Endothelial cell of umbilical vein (primary cell): ENCODE measurements around the gene DOK1. TPM values are rescaled to one million over a fixed set of nuclear protein-coding genes. Genes with fewer than 3 reads are reported as not detected.

ENCODE experiments used
- BruUV-seq: library from RNA; stranded (reverse); fragments of 400-500 nt; replicated peaks from 2 replicates; lab custom pipeline; 2021; lab: Mats Ljungman, UMichigan
- CTCF ChIA-PET: fragments of 300-600, 350-600 bp; sonication (Branson Sonifier 250); formaldehyde crosslinking; loops from one replicate; lab custom pipeline; 2021; ENCODE audit warnings: antibody characterized with exemption, inconsistent platforms; lab: Charles Lee
- POLR2A ChIA-PET: fragments of 300-600, 350-600 bp; sonication (Branson Sonifier 250); formaldehyde crosslinking; loops from one replicate; lab custom pipeline; 2021; ENCODE audit warnings: antibody characterized with exemption, inconsistent platforms; lab: Charles Lee
- DNase-seq: peaks from one replicate; pipeline ENCODE4 v3.0.0-alpha.2; 2011; ENCODE audit warnings: low read depth, low spot score
- FAIRE-seq: peaks from 2 replicates; lab custom pipeline; 2011; peaks lifted over from hg19 to GRCh38; lab: Jason Lieb, UNC
- H2AFZ ChIP-seq: 2 replicates; pipeline ENCODE4 v1.6.0; 2012; ENCODE audit warnings: low read depth, low read length, control low read depth, inconsistent platforms
- H3K27ac ChIP-seq: 2 replicates; pipeline ENCODE4 v1.5.1; 2011; ENCODE audit warnings: low read depth, mild to moderate bottlenecking, control low read depth, low read length, moderate library complexity; ENCODE audit not compliant: insufficient read depth
- H3K27me3 ChIP-seq, 2 experiments: 2 replicates each; pipeline versions ENCODE4 v1.6.0 to v1.6.1; 2011; ENCODE audit warnings: low read length in 2 of 2, mixed read lengths in 1 of 2; ENCODE audit not compliant: control insufficient read depth in 2 of 2, insufficient read depth in 2 of 2
- H3K36me3 ChIP-seq, 2 experiments: 2 replicates in 1 of 2; 3 replicates in 1 of 2; pipeline ENCODE4 v1.5.1; 2011; ENCODE audit warnings: low read length in 2 of 2, mild to moderate bottlenecking in 1 of 2, moderate library complexity in 1 of 2; ENCODE audit not compliant: control insufficient read depth in 2 of 2, insufficient read depth in 2 of 2; ENCODE audit errors: extremely low read depth in 1 of 2
- H3K4me1 ChIP-seq: 3 replicates; pipeline ENCODE4 v1.5.1; 2011; ENCODE audit warnings: mild to moderate bottlenecking, low read length; ENCODE audit not compliant: control insufficient read depth, insufficient read depth; ENCODE audit errors: extremely low read depth
- H3K4me2 ChIP-seq: 2 replicates; pipeline ENCODE4 v1.6.1; 2011; ENCODE audit warnings: low read length, control low read depth, mixed read lengths; ENCODE audit not compliant: insufficient read depth
- H3K4me3 ChIP-seq, 3 experiments: fragments of 200-600 bp in 1 of 3; sonication (generic), shearing (Covaris generic) in 1 of 3; replicated peaks in 1 of 3; 2 replicates each; pipeline ENCODE4 v1.5.1; 2011 to 2016; ENCODE audit warnings: control low read depth in 3 of 3, low read length in 3 of 3, mild to moderate bottlenecking in 2 of 3, inconsistent platforms in 1 of 3, low read depth in 1 of 3, moderate library complexity in 1 of 3; ENCODE audit not compliant: insufficient read depth in 1 of 3
- H3K79me2 ChIP-seq: 2 replicates; pipeline ENCODE4 v1.6.0; 2012; ENCODE audit warnings: low read length, inconsistent platforms; ENCODE audit not compliant: control insufficient read depth, insufficient read depth
- H3K9ac ChIP-seq: replicated peaks from 2 replicates; pipeline ENCODE3; 2011; ENCODE audit warnings: low read length, control low read depth; ENCODE audit not compliant: insufficient read depth; ENCODE audit errors: extremely low read depth
- H3K9me1 ChIP-seq: replicated peaks from 3 replicates; pipeline ENCODE4 v1.6.0; 2011; ENCODE audit warnings: mild to moderate bottlenecking, low read length; ENCODE audit not compliant: control insufficient read depth, insufficient read depth; ENCODE audit errors: extremely low read depth
- H3K9me3 ChIP-seq: replicated peaks from 2 replicates; pipeline ENCODE4 v1.5.1; 2012; ENCODE audit warnings: low read length, inconsistent platforms; ENCODE audit not compliant: control insufficient read depth, insufficient read depth
- H4K20me1 ChIP-seq: replicated peaks from 2 replicates; pipeline ENCODE3; 2011; ENCODE audit warnings: mild to moderate bottlenecking, low read length; ENCODE audit not compliant: control insufficient read depth, insufficient read depth; ENCODE audit errors: extremely low read depth
- EZH2 ChIP-seq: IDR thresholded peaks from 2 replicates; pipeline ENCODE4 v1.6.1; 2012; ENCODE audit warnings: borderline replicate concordance, low read depth, mild to moderate bottlenecking, moderate library complexity, low read length, inconsistent platforms; ENCODE audit not compliant: severe bottlenecking
- FOS ChIP-seq: IDR thresholded peaks from 2 replicates; pipeline ENCODE4 v1.6.1; 2011; ENCODE audit warnings: mild to moderate bottlenecking, low read length, moderate library complexity, borderline replicate concordance; ENCODE audit not compliant: insufficient read depth
- GATA2 ChIP-seq: IDR thresholded peaks from 2 replicates; pipeline ENCODE4 v1.7.0; 2011; ENCODE audit warnings: low read depth, mild to moderate bottlenecking, moderate library complexity, mixed read lengths, low read length; ENCODE audit not compliant: insufficient read length, insufficient read depth
- JUN ChIP-seq: IDR thresholded peaks from 2 replicates; pipeline ENCODE4 v1.6.1; 2011; ENCODE audit warnings: borderline replicate concordance, low read depth; ENCODE audit not compliant: insufficient read length, insufficient read depth
- MYC ChIP-seq: IDR thresholded peaks from one replicate; pipeline ENCODE4 v1.6.1; 2011; ENCODE audit warnings: mild to moderate bottlenecking, low read depth, low read length
- POLR2A ChIP-seq: IDR thresholded peaks from 2 replicates; pipeline ENCODE4 v1.6.1; 2012; ENCODE audit warnings: low read depth, mild to moderate bottlenecking, control low read depth, low read length
- POLR2AphosphoS5 ChIP-seq: IDR thresholded peaks from 2 replicates; pipeline ENCODE4 v1.6.1; 2012; ENCODE audit warnings: low read depth, mild to moderate bottlenecking, control low read depth, low read length, moderate library complexity; ENCODE audit not compliant: insufficient read depth
- dilution Hi-C: fragments of 300-500 bp; cut with MboI; formaldehyde crosslinking; loops from one replicate; pipeline ENCODE4 v1.15.0; 2019; ENCODE audit warnings: low sequenced_read_pairs; ENCODE audit not compliant: extremely low pct_ligation_motif_present
- intact Hi-C: fragments of 100-400 bp; cut with micrococcal nuclease; formaldehyde crosslinking; loops from one replicate; pipeline ENCODE4 v1.10.0; 2022
- polyA plus RNA-seq, 4 experiments: library from polyadenylated mRNA; depleted of rRNA in 3 of 4; stranded (reverse) in 3 of 4; unstranded in 1 of 4; fragments of >200 nt; gene quantifications; 2 replicates each; pipeline versions ENCODE4 v1.2.1 to v1.2.3, GENCODE V29; 2011 to 2012; ENCODE audit warnings: missing spikeins in 1 of 4
- total RNA-seq: library from RNA; stranded (reverse); gene quantifications from 2 replicates; pipeline ENCODE4 v1.2.3, GENCODE V29; 2021
- TF ChIP-seq, protein P1 (sequence below): IDR thresholded peaks from 2 replicates; pipeline ENCODE4 v1.6.1; 2011; ENCODE audit not compliant: insufficient read depth, insufficient read length
- TF ChIP-seq, protein P2 (sequence below), 2 donors: IDR thresholded peaks; 1 replicate in 1 of 2; 2 replicates in 1 of 2; pipeline ENCODE4 v1.5.1; 2011; ENCODE audit warnings: low read length in 2 of 2, mild to moderate bottlenecking in 2 of 2, moderate library complexity in 2 of 2, control low read depth in 1 of 2, inconsistent platforms in 1 of 2, low read depth in 1 of 2; ENCODE audit not compliant: insufficient read depth in 1 of 2; ENCODE audit errors: extremely low read depth in 1 of 2

The DOK1 gene
- total and polyA plus RNA-seq, 2 donors (not counting 3 experiments of a cell fraction or from before 2014, with no cell fraction given) = 10.4 to 12.7 TPM

DNA sequence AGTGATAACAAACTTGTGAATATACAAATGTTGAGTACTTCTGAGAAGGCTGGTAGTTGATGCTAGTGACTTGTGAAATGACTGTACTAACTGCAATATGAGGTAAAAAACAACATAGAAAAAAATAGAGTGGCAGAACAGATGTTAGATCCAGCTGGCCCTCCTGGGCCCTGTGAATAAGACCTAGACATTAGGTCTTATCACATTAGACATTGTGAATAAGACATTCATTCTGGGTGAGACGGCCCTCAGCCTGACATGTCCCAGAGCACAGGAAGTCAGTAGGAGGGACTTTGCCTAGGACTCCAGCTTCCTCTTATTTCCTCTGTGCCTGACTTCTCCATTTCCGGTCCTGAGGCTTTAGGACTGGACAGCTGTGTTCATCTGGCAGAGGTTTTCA, 22.9 kb downstream of the DOK1 start:
- peak overlapping the region; percentile 28 for H2AFZ ChIP-seq
- no peaks in the 10 kb centered on the region for H4K20me1 ChIP-seq
- H3K27ac ChIP-seq = no peak overlapping the region
- intact Hi-C loops (no loop called here), dilution Hi-C loops (no loop called here)
- no peak for TF ChIP-seq POLR2A
- TF ChIP-seq FOS = no peak
- no peak for TF ChIP-seq MYC
- TF ChIP-seq JUN = no peak
- TF ChIP-seq POLR2AphosphoS5 = no peak
- TF ChIP-seq GATA2 = no peak
- H3K9ac ChIP-seq = no peak overlapping the region
- ChIA-PET CTCF (interaction anchor here (1.3 kb wide), 1 partner anchor 10 kb away, joined by 5 read pairs; no protein-coding TSS in a partner anchor), POLR2A (no interaction called here)
- FAIRE-seq (peak; percentile 70), DNase-seq (no peak)
- H3K4me1 ChIP-seq = peaks cover 7% of the 10 kb centered on the region
- no peaks in the 10 kb centered on the region for H3K36me3 ChIP-seq
- H3K9me3 ChIP-seq = no peaks in the 10 kb centered on the region
- peaks cover 5 to 6% of the 10 kb centered on the region in 2 experiments for H3K27me3 ChIP-seq
- H3K79me2 ChIP-seq = no peaks in the 10 kb centered on the region
- H3K4me3 ChIP-seq = no peak overlapping the region
- no peak overlapping the region for H3K4me2 ChIP-seq
- no TSS peak for BruUV-seq
- H3K9me1 ChIP-seq = no peaks in the 10 kb centered on the region

DNA sequence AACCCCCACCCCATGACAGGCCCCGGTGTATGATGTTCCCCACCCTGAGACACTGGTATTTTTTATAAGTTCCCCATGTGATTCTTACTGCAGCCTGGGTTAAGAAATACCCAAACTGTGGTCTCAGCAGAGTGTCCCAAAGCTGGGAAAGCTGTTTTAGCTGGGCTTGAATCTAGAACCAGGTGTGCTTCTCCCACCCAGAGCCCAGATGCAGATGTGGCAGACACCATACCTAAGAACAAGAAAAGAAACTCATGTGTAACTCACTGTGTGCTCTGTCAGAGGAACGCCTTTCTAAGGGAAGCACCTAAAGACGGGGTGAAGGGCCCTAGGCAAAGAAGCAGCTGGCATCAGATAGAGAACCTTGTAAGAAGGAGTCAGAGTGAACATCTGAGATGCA, 23.9 kb downstream of the DOK1 start:
- no peaks in the 10 kb centered on the region for H3K36me3 ChIP-seq
- no peaks in the 10 kb centered on the region for H4K20me1 ChIP-seq
- H3K4me3 ChIP-seq = no peak overlapping the region
- FAIRE-seq (no peak), DNase-seq (no peak)
- CTCF ChIA-PET = interaction anchor here (1.0 to 1.8 kb wide), 2 partner anchors 71 to 96 kb away, joined by 4 to 6 read pairs; partner anchors contain the start of genes CCDC142, PCGF1 and TTC31
- H2AFZ ChIP-seq = no peak overlapping the region
- H3K9me1 ChIP-seq = no peaks in the 10 kb centered on the region
- no peak overlapping the region for H3K9ac ChIP-seq
- H3K27me3 ChIP-seq = peaks cover 8 to 9% of the 10 kb centered on the region in 2 experiments
- no peaks in the 10 kb centered on the region for H3K9me3 ChIP-seq
- no peak for TF ChIP-seq GATA2
- TF ChIP-seq, protein P1, sequence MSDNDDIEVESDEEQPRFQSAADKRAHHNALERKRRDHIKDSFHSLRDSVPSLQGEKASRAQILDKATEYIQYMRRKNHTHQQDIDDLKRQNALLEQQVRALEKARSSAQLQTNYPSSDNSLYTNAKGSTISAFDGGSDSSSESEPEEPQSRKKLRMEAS = no peak
- no peak for TF ChIP-seq POLR2AphosphoS5
- TF ChIP-seq, protein P2, sequence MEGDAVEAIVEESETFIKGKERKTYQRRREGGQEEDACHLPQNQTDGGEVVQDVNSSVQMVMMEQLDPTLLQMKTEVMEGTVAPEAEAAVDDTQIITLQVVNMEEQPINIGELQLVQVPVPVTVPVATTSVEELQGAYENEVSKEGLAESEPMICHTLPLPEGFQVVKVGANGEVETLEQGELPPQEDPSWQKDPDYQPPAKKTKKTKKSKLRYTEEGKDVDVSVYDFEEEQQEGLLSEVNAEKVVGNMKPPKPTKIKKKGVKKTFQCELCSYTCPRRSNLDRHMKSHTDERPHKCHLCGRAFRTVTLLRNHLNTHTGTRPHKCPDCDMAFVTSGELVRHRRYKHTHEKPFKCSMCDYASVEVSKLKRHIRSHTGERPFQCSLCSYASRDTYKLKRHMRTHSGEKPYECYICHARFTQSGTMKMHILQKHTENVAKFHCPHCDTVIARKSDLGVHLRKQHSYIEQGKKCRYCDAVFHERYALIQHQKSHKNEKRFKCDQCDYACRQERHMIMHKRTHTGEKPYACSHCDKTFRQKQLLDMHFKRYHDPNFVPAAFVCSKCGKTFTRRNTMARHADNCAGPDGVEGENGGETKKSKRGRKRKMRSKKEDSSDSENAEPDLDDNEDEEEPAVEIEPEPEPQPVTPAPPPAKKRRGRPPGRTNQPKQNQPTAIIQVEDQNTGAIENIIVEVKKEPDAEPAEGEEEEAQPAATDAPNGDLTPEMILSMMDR (IDR thresholded peaks at IDR 0.05; ENCODE audit: extremely low read depth in 1 of 2, insufficient read depth in 1 of 2, low read depth in 1 of 2, low read length in 2 of 2) = no peak
- TF ChIP-seq EZH2 = no peak
- no peak for TF ChIP-seq FOS
- TF ChIP-seq POLR2A = no peak
- TF ChIP-seq JUN = no peak
- no peak for TF ChIP-seq MYC
- dilution Hi-C loops (no loop called here), intact Hi-C loops (no loop called here)
- peaks cover 7% of the 10 kb centered on the region for H3K4me1 ChIP-seq
- BruUV-seq = no TSS peak
- POLR2A ChIA-PET = interaction anchor here (0.6 kb wide), 1 partner anchor 552 kb away, joined by 3 read pairs; no protein-coding TSS in a partner anchor
- H3K4me2 ChIP-seq = no peak overlapping the region
- H3K27ac ChIP-seq = no peak overlapping the region
- no peaks in the 10 kb centered on the region for H3K79me2 ChIP-seq
